Endothelial cell of umbilical vein (primary cell): ENCODE results near the gene CARD18. TPM values are rescaled to one million over a fixed set of nuclear protein-coding genes. Genes with fewer than 3 reads are reported as not detected.

Experiments used
- BruUV-seq: library from RNA; stranded (reverse); fragments of 400-500 nt; replicated peaks from 2 replicates; lab custom pipeline; 2021; lab: Mats Ljungman, UMichigan
- CTCF ChIA-PET: fragments of 300-600, 350-600 bp; sonication (Branson Sonifier 250); formaldehyde crosslinking; loops from one replicate; lab custom pipeline; 2021; ENCODE audit warnings: antibody characterized with exemption, inconsistent platforms; lab: Charles Lee
- POLR2A ChIA-PET: fragments of 300-600, 350-600 bp; sonication (Branson Sonifier 250); formaldehyde crosslinking; loops from one replicate; lab custom pipeline; 2021; ENCODE audit warnings: antibody characterized with exemption, inconsistent platforms; lab: Charles Lee
- DNase-seq: peaks from one replicate; pipeline ENCODE4 v3.0.0-alpha.2; 2011; ENCODE audit warnings: low read depth, low spot score
- FAIRE-seq: peaks from 2 replicates; lab custom pipeline; 2011; peaks lifted over from hg19 to GRCh38; lab: Jason Lieb, UNC
- H2AFZ ChIP-seq: 2 replicates; pipeline ENCODE4 v1.6.0; 2012; ENCODE audit warnings: low read depth, low read length, control low read depth, inconsistent platforms
- H3K27ac ChIP-seq: 2 replicates; pipeline ENCODE4 v1.5.1; 2011; ENCODE audit warnings: low read depth, mild to moderate bottlenecking, control low read depth, low read length, moderate library complexity; ENCODE audit not compliant: insufficient read depth
- H3K27me3 ChIP-seq, 2 experiments: 2 replicates each; pipeline versions ENCODE4 v1.6.0 to v1.6.1; 2011; ENCODE audit warnings: low read length in 2 of 2, mixed read lengths in 1 of 2; ENCODE audit not compliant: control insufficient read depth in 2 of 2, insufficient read depth in 2 of 2
- H3K36me3 ChIP-seq, 2 experiments: 2 replicates in 1 of 2; 3 replicates in 1 of 2; pipeline ENCODE4 v1.5.1; 2011; ENCODE audit warnings: low read length in 2 of 2, mild to moderate bottlenecking in 1 of 2, moderate library complexity in 1 of 2; ENCODE audit not compliant: control insufficient read depth in 2 of 2, insufficient read depth in 2 of 2; ENCODE audit errors: extremely low read depth in 1 of 2
- H3K4me1 ChIP-seq: 3 replicates; pipeline ENCODE4 v1.5.1; 2011; ENCODE audit warnings: mild to moderate bottlenecking, low read length; ENCODE audit not compliant: control insufficient read depth, insufficient read depth; ENCODE audit errors: extremely low read depth
- H3K4me2 ChIP-seq: 2 replicates; pipeline ENCODE4 v1.6.1; 2011; ENCODE audit warnings: low read length, control low read depth, mixed read lengths; ENCODE audit not compliant: insufficient read depth
- H3K4me3 ChIP-seq, 3 experiments: fragments of 200-600 bp in 1 of 3; sonication (generic), shearing (Covaris generic) in 1 of 3; replicated peaks in 1 of 3; 2 replicates each; pipeline ENCODE4 v1.5.1; 2011 to 2016; ENCODE audit warnings: control low read depth in 3 of 3, low read length in 3 of 3, mild to moderate bottlenecking in 2 of 3, inconsistent platforms in 1 of 3, low read depth in 1 of 3, moderate library complexity in 1 of 3; ENCODE audit not compliant: insufficient read depth in 1 of 3
- H3K79me2 ChIP-seq: 2 replicates; pipeline ENCODE4 v1.6.0; 2012; ENCODE audit warnings: low read length, inconsistent platforms; ENCODE audit not compliant: control insufficient read depth, insufficient read depth
- H3K9ac ChIP-seq: replicated peaks from 2 replicates; pipeline ENCODE3; 2011; ENCODE audit warnings: low read length, control low read depth; ENCODE audit not compliant: insufficient read depth; ENCODE audit errors: extremely low read depth
- H3K9me1 ChIP-seq: replicated peaks from 3 replicates; pipeline ENCODE4 v1.6.0; 2011; ENCODE audit warnings: mild to moderate bottlenecking, low read length; ENCODE audit not compliant: control insufficient read depth, insufficient read depth; ENCODE audit errors: extremely low read depth
- H3K9me3 ChIP-seq: replicated peaks from 2 replicates; pipeline ENCODE4 v1.5.1; 2012; ENCODE audit warnings: low read length, inconsistent platforms; ENCODE audit not compliant: control insufficient read depth, insufficient read depth
- H4K20me1 ChIP-seq: replicated peaks from 2 replicates; pipeline ENCODE3; 2011; ENCODE audit warnings: mild to moderate bottlenecking, low read length; ENCODE audit not compliant: control insufficient read depth, insufficient read depth; ENCODE audit errors: extremely low read depth
- CTCF ChIP-seq, 2 donors: IDR thresholded peaks; 1 replicate in 1 of 2; 2 replicates in 1 of 2; pipeline ENCODE4 v1.5.1; 2011; ENCODE audit warnings: low read length in 2 of 2, mild to moderate bottlenecking in 2 of 2, moderate library complexity in 2 of 2, control low read depth in 1 of 2, inconsistent platforms in 1 of 2, low read depth in 1 of 2; ENCODE audit not compliant: insufficient read depth in 1 of 2; ENCODE audit errors: extremely low read depth in 1 of 2
- EZH2 ChIP-seq: IDR thresholded peaks from 2 replicates; pipeline ENCODE4 v1.6.1; 2012; ENCODE audit warnings: borderline replicate concordance, low read depth, mild to moderate bottlenecking, moderate library complexity, low read length, inconsistent platforms; ENCODE audit not compliant: severe bottlenecking
- FOS ChIP-seq: IDR thresholded peaks from 2 replicates; pipeline ENCODE4 v1.6.1; 2011; ENCODE audit warnings: mild to moderate bottlenecking, low read length, moderate library complexity, borderline replicate concordance; ENCODE audit not compliant: insufficient read depth
- GATA2 ChIP-seq: IDR thresholded peaks from 2 replicates; pipeline ENCODE4 v1.7.0; 2011; ENCODE audit warnings: low read depth, mild to moderate bottlenecking, moderate library complexity, mixed read lengths, low read length; ENCODE audit not compliant: insufficient read length, insufficient read depth
- JUN ChIP-seq: IDR thresholded peaks from 2 replicates; pipeline ENCODE4 v1.6.1; 2011; ENCODE audit warnings: borderline replicate concordance, low read depth; ENCODE audit not compliant: insufficient read length, insufficient read depth
- MAX ChIP-seq: IDR thresholded peaks from 2 replicates; pipeline ENCODE4 v1.6.1; 2011; ENCODE audit not compliant: insufficient read depth, insufficient read length
- MYC ChIP-seq: IDR thresholded peaks from one replicate; pipeline ENCODE4 v1.6.1; 2011; ENCODE audit warnings: mild to moderate bottlenecking, low read depth, low read length
- POLR2A ChIP-seq: IDR thresholded peaks from 2 replicates; pipeline ENCODE4 v1.6.1; 2012; ENCODE audit warnings: low read depth, mild to moderate bottlenecking, control low read depth, low read length
- POLR2AphosphoS5 ChIP-seq: IDR thresholded peaks from 2 replicates; pipeline ENCODE4 v1.6.1; 2012; ENCODE audit warnings: low read depth, mild to moderate bottlenecking, control low read depth, low read length, moderate library complexity; ENCODE audit not compliant: insufficient read depth
- dilution Hi-C: fragments of 300-500 bp; cut with MboI; formaldehyde crosslinking; loops from one replicate; pipeline ENCODE4 v1.15.0; 2019; ENCODE audit warnings: low sequenced_read_pairs; ENCODE audit not compliant: extremely low pct_ligation_motif_present
- intact Hi-C: fragments of 100-400 bp; cut with micrococcal nuclease; formaldehyde crosslinking; loops from one replicate; pipeline ENCODE4 v1.10.0; 2022
- polyA plus RNA-seq, 4 experiments: library from polyadenylated mRNA; depleted of rRNA in 3 of 4; stranded (reverse) in 3 of 4; unstranded in 1 of 4; fragments of >200 nt; gene quantifications; 2 replicates each; pipeline versions ENCODE4 v1.2.1 to v1.2.3, GENCODE V29; 2011 to 2012; ENCODE audit warnings: missing spikeins in 1 of 4
- total RNA-seq: library from RNA; stranded (reverse); gene quantifications from 2 replicates; pipeline ENCODE4 v1.2.3, GENCODE V29; 2021

CARD18 gene
- total and polyA plus RNA-seq, 2 donors (not counting 3 experiments of a cell fraction or from before 2014, with no cell fraction given): not detected

- Histone ChIP-seq H4K20me1 (no peaks in the 10 kb centered on the region), H3K27ac (no peak overlapping the region), H3K9me3 (no peaks in the 10 kb centered on the region), H3K9ac (no peak overlapping the region), H3K27me3 (no peaks in the 10 kb centered on the region), H3K9me1 (no peaks in the 10 kb centered on the region), H2AFZ (no peak overlapping the region), H3K4me3 (no peak overlapping the region), H3K4me2 (no peak overlapping the region), H3K4me1 (peaks cover 6% of the 10 kb centered on the region), H3K79me2 (no peaks in the 10 kb centered on the region), H3K36me3 (no peaks in the 10 kb centered on the region)
- ChIA-PET CTCF (interaction anchor here (0.9 to 1.6 kb wide), 6 partner anchors 9 to 1499 kb away, joined by 3 to 4 read pairs (median 3); no protein-coding TSS in a partner anchor), POLR2A (no interaction called here)
- dilution Hi-C loops: no loop called here
- TF ChIP-seq FOS (peak; percentile 64), JUN (peak; percentile 15), GATA2 (no peak), POLR2AphosphoS5 (no peak)
- FAIRE-seq: no peak
- intact Hi-C loops: loop anchor here (2.0 kb wide), 1 partner anchor 24 kb away; no protein-coding TSS in a partner anchor
- DNase-seq: peak; percentile 83
- no TSS peak for BruUV-seq
Observed at GRCh38 chr11:105181100-105181499, 41.5 kb upstream of the CARD18 start.

- no peak overlapping the region for H3K9ac ChIP-seq
- TF ChIP-seq CTCF (IDR thresholded peaks at IDR 0.05; ENCODE audit: extremely low read depth in 1 of 2, insufficient read depth in 1 of 2, low read depth in 1 of 2, low read length in 2 of 2) (no peak), JUN (no peak), EZH2 (no peak), POLR2A (no peak), MAX (no peak), FOS (no peak), POLR2AphosphoS5 (no peak), GATA2 (no peak), MYC (no peak)
- peaks cover 8% of the 10 kb centered on the region for H3K4me1 ChIP-seq
- no peak overlapping the region for H3K4me2 ChIP-seq
- ChIA-PET POLR2A (no interaction called here), CTCF (interaction anchor here (0.6 to 1.6 kb wide), 5 partner anchors 9 to 30 kb away, joined by 3 read pairs; no protein-coding TSS in a partner anchor)
- no peak overlapping the region for H3K27ac ChIP-seq
- no peaks in the 10 kb centered on the region for H3K27me3 ChIP-seq
- FAIRE-seq (no peak), DNase-seq (no peak)
- no peaks in the 10 kb centered on the region for H3K9me1 ChIP-seq
- no peaks in the 10 kb centered on the region for H3K36me3 ChIP-seq
- no peaks in the 10 kb centered on the region for H3K79me2 ChIP-seq
- H3K4me3 ChIP-seq: no peak overlapping the region
- H4K20me1 ChIP-seq: no peaks in the 10 kb centered on the region
- no peak overlapping the region for H2AFZ ChIP-seq
- intact Hi-C loops: loop anchor here (2.0 kb wide), 1 partner anchor 23 kb away; no protein-coding TSS in a partner anchor
- H3K9me3 ChIP-seq: no peaks in the 10 kb centered on the region
- no TSS peak for BruUV-seq
- dilution Hi-C loops: no loop called here
Observed at GRCh38 chr11:105179542-105180278, 40.1 kb upstream of the CARD18 start.
